Neural cell (in vitro differentiated cells): ENCODE measurements around the gene SLC16A13.

Experiments used
- CTCF ChIP-seq: fragments of 450-650 bp; IDR thresholded peaks from 2 replicates; pipeline ENCODE4 v1.5.1; 2014; ENCODE audit warnings: antibody characterized with exemption, mild to moderate bottlenecking, moderate library complexity; ENCODE audit not compliant: poor library complexity, severe bottlenecking
- EP300 ChIP-seq: fragments of 450-650 bp; conservative IDR thresholded peaks from 2 replicates; pipeline ENCODE4 v1.6.1; 2014; ENCODE audit warnings: antibody characterized with exemption, mild to moderate bottlenecking, moderate library complexity; ENCODE audit not compliant: poor library complexity, severe bottlenecking
- EZH2 ChIP-seq: fragments of 200-600, 300-800 bp; shearing (Covaris generic), sonication (generic); IDR thresholded peaks from 2 replicates; pipeline ENCODE4 v1.6.1; 2014; ENCODE audit warnings: antibody characterized with exemption, low read length, borderline replicate concordance, mild to moderate bottlenecking; ENCODE audit not compliant: insufficient read depth, poor library complexity, severe bottlenecking
- MXI1 ChIP-seq: fragments of 450-650 bp; conservative IDR thresholded peaks from 2 replicates; pipeline ENCODE4 v1.6.1; 2014; ENCODE audit warnings: antibody characterized with exemption, mild to moderate bottlenecking; ENCODE audit not compliant: poor library complexity, severe bottlenecking
- POLR2AphosphoS5 ChIP-seq: IDR thresholded peaks from 2 replicates; pipeline ENCODE4 v1.6.1; 2012
- RAD21 ChIP-seq: fragments of 450-650 bp; conservative IDR thresholded peaks from 2 replicates; pipeline ENCODE4 v1.6.1; 2014; ENCODE audit warnings: antibody characterized with exemption, mild to moderate bottlenecking, moderate library complexity
- REST ChIP-seq: IDR thresholded peaks from 2 replicates; pipeline ENCODE4 v1.6.1; 2012; ENCODE audit warnings: borderline replicate concordance
- SMC3 ChIP-seq: fragments of 450-650 bp; conservative IDR thresholded peaks from 2 replicates; pipeline ENCODE4 v1.6.1; 2014; ENCODE audit warnings: antibody characterized with exemption, mild to moderate bottlenecking, moderate library complexity; ENCODE audit not compliant: poor library complexity
- TAF1 ChIP-seq: IDR thresholded peaks from 2 replicates; pipeline ENCODE4 v1.6.1; 2012; ENCODE audit warnings: low read depth

- TF ChIP-seq MXI1 (no peak), CTCF (no peak), POLR2AphosphoS5 (no peak), SMC3 (no peak), EZH2 (no peak), TAF1 (no peak), RAD21 (no peak), EP300 (no peak), REST (no peak)
Observed at GRCh38 chr17:7080456-7081041, 44.7 kb downstream of the SLC16A13 start.
